ENCODE data around the gene TSPOAP1.

- no peak for TF ChIP-seq EZH2phosphoT487 (IDR thresholded peaks at IDR 0.05; ENCODE audit: borderline replicate concordance)
- TF ChIP-seq, protein P1, sequence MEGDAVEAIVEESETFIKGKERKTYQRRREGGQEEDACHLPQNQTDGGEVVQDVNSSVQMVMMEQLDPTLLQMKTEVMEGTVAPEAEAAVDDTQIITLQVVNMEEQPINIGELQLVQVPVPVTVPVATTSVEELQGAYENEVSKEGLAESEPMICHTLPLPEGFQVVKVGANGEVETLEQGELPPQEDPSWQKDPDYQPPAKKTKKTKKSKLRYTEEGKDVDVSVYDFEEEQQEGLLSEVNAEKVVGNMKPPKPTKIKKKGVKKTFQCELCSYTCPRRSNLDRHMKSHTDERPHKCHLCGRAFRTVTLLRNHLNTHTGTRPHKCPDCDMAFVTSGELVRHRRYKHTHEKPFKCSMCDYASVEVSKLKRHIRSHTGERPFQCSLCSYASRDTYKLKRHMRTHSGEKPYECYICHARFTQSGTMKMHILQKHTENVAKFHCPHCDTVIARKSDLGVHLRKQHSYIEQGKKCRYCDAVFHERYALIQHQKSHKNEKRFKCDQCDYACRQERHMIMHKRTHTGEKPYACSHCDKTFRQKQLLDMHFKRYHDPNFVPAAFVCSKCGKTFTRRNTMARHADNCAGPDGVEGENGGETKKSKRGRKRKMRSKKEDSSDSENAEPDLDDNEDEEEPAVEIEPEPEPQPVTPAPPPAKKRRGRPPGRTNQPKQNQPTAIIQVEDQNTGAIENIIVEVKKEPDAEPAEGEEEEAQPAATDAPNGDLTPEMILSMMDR (conservative IDR thresholded peaks at IDR 0.05; ENCODE audit: low read length), result no peak
These were observed 1.8 kb downstream of the TSPOAP1 start for GRCh38 chr17:58326609-58327362.
